HG03025 (cell line): ENCODE measurements around the gene GAS7.

ENCODE experiments used
- ATAC-seq: cut with Tn5 transposase; IDR thresholded peaks from one replicate; pipeline ENCODE4 v1.9.1; 2021; ENCODE audit warnings: mild to moderate bottlenecking, moderate library complexity; ENCODE audit not compliant: unreplicated experiment, low FRiP score

The GAS7 gene

DNA sequence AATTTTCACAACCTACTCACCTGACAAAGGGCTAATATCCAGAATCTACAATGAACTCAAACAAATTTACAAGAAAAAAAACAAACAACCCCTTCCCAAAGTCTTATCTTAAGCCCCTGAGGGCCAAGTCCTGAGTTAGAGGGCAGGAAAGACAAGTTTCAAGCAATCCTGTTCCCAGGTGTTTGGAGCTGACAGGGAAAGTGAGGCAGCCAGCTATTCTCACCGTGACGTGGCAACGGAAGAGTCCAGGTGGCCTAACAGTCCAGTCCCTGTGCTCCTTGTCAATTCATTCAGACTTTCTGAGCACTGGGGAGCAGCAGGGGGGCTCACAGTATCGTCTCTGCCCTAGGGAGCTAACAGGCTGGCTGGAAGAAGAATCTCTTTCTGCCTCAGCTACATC is 203.6 kb downstream of the GAS7 start:
- ATAC-seq, result no peak

GRCh38 chr17:9991796-9992195 is 206.6 kb downstream of the GAS7 start:
- ATAC-seq, result no peak

DNA sequence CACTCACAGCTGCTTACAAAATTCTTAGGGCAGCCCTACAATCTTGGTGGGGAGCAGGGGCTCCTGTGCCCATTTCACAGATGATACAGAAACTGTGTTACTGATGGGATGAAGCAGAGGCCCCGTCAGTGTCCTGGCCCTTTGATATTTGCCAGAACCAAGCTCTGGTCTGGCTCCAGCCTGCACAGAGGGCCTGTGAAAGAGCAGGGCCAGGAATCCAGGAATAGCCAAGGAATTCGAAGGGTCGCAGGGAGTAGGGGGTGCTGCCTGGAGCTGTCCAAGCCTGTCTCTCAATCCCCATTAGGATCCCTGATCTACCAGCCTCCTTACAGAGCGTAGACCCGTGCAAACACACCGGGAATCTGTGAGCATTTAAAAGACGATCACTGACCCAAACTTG is 207.1 kb downstream of the GAS7 start:
- no peak for ATAC-seq

GRCh38 chr17:9987779-9988585 is 210.4 kb downstream of the GAS7 start:
- no peak for ATAC-seq

GRCh38 chr17:9986754-9987382 is 211.5 kb downstream of the GAS7 start:
- ATAC-seq, result no peak

GRCh38 chr17:9985646-9986045 is 212.8 kb downstream of the GAS7 start:
- ATAC-seq, result no peak

GRCh38 chr17:9984768-9985167 is 213.6 kb downstream of the GAS7 start:
- ATAC-seq, result no peak

DNA sequence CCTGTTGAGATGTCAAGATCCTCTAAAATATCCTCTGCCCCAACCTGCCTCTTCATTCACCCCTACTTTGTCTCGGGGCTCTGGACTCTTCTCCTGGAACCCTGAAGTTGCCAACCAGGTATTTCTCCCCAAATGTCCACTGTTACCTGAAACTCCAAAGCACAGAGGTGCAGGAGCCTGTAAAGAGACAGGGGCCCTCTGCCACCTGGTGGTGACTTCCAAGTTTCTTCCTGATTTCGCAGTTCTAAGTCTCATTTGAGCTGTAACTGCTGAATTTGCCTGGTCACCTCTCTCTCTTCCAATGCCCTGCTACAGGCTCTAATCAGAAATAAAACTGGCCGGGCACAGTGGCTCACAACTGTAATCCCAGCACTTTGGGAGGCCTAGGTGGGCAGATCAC is 216.2 kb downstream of the GAS7 start:
- ATAC-seq, result no peak

DNA sequence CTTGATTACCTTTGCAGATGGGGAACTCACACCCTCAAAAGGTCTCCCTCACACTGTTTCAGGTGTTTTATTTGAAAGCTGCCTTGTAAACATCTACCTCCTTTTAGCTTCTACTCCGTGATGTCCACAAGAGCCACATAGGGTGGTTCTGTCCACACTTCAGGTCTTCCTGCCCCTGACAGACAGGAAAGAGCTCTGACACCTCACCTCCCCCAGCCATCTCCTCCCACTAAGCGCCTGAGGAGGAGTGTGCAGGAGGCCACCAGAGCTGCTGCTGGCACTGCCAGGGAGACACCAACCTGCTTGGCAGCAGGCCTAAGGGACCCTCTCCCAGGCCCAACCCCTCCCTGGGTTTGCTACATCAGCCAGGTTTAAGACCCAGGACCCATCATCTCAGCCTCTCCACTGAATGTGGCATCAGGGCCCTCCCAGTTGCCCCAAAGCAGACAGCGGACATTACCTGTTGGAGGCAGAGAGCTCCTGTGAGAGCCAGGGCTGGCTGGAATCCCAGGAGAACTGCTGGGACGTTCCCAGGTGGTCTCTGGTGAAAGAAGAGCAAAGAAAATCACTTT is 217.0 kb downstream of the GAS7 start:
- no peak for ATAC-seq

- ATAC-seq, result no peak
Measured at GRCh38 chr17:9979463-9979995, 218.9 kb downstream of the GAS7 start.

GRCh38 chr17:9977180-9977575 is 221.2 kb downstream of the GAS7 start:
- no peak for ATAC-seq

GRCh38 chr17:9976283-9977179 is 221.9 kb downstream of the GAS7 start:
- no peak for ATAC-seq

- no peak for ATAC-seq
Measured at GRCh38 chr17:9974448-9975381, 223.7 kb downstream of the GAS7 start.

DNA sequence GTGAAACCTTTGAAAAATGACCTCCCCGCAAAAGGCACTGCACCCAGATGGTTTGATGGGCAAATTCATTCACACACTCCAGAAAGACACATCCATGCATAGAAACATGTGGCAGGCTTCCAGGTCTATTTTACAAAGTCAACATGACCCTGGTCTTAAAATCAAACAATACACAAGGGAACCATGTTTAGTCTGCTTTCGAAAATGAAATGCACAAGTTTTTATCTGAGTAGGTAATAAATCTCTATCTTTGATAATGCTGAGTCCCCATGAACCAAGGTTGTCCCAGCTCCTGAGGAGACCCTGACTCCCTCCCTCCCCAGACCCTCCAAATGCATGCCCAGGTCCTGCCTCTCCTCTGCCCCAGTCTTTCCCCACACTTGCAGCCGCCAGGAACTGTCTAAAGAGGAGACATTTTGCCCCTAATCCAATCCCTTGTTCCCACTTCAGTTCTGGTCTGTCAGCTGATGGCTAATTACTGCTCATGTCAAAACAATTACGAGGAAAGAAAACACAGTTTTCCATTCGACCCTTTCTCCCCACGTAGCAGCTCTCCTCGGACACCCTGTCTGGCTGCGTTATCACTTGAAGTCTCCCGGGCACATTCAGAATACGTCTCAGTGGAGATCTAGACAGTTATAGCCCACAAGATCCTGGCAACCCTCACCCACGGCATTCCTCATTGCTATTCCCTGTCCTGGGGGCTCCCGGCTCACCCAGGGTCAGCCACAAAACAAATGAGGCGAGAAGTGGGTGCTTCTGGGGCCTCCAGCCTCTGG is 224.5 kb downstream of the GAS7 start:
- no peak for ATAC-seq

GRCh38 chr17:9971991-9972390 is 226.4 kb downstream of the GAS7 start:
- ATAC-seq, result no peak

DNA sequence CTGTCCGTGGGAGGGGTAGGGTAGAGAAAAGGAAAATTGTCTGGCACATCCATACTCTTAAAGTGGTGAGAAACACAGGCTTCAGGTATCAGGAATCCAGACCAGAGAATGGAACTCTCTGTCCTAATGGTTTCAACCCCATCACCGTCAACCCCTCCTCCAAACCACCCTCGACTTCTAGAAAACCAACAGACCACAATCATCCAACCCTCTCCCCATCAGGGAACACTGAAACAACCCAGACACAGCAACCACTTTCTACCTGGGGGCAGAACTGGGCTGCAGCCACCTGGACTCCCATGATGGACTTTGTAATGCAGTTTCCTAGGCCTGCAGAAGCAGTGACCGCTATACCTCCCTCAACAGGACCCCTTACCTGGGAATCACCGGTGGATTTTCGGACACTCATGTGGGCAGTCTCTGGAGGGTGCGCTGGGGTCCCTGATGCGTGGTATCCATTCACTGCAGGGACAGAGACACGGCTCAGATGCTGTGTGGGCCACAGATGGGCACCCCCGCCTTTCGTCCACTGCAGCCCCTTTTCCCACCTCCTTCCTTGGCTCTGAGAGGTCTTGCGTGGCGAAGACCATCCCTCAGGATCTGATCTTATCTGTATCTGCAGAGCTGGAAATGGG is 229.0 kb downstream of the GAS7 start:
- no peak for ATAC-seq

DNA sequence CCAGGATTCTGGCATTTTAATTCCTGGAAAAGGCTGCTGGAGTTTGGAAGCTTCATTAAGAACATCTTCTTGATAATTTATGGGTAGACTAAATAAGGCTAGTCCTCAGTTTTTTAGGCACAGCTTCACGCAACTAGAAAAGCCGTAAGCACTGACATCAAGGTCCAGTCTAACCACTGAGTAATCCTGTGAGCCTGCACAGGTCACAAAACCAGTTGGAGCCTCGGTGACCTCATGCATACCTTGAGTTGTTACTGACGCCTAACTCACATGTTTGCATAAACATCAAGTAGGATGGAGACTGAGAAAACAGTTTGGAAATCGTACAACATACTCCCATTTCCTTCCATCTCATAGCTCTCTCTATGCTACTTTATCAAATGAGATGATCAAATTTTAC is 229.5 kb downstream of the GAS7 start:
- no peak for ATAC-seq

- no peak for ATAC-seq
Measured at GRCh38 chr17:9968008-9968407, 230.4 kb downstream of the GAS7 start.
